Astrocyte (in vitro differentiated cells and primary cell): ENCODE data around the gene MC2R.

Source experiments
- CTCF ChIP-seq: IDR thresholded peaks from 2 replicates; pipeline ENCODE4 v1.5.1; 2011; ENCODE audit warnings: low read depth, mild to moderate bottlenecking, inconsistent platforms, low read length, moderate library complexity; ENCODE audit not compliant: insufficient read depth
- EZH2 ChIP-seq: IDR thresholded peaks from 2 replicates; pipeline ENCODE4 v1.6.1; 2012; ENCODE audit warnings: mild to moderate bottlenecking, low read length, inconsistent platforms; ENCODE audit not compliant: insufficient read depth

- TF ChIP-seq CTCF, result no peak
- no peak for TF ChIP-seq EZH2
Observed at GRCh38 chr18:13888191-13888716, 27.1 kb downstream of the MC2R start.
